Activated B cell treated with CpG ODN at 0.5 μM for 24 hours (primary cell): ENCODE data around the gene RBBP8. TPM values are rescaled to one million over a fixed set of nuclear protein-coding genes. Genes with fewer than 3 reads are reported as not detected.

ENCODE experiments used
- ATAC-seq: fragments of 200-7000 bp; cut with Tn5 transposase; one replicate; pipeline ENCODE4 v1.10.0; 2021; ENCODE audit warnings: low read depth, mild to moderate bottlenecking, moderate library complexity
- CTCF ChIA-PET: fragments of 350-600 bp; sonication (Branson Sonifier 250); formaldehyde crosslinking; loops from one replicate; lab custom pipeline; 2021; ENCODE audit warnings: antibody characterized with exemption; lab: Charles Lee
- POLR2A ChIA-PET: fragments of 350-600 bp; sonication (Branson Sonifier 250); formaldehyde crosslinking; loops from one replicate; lab custom pipeline; 2021; ENCODE audit warnings: antibody characterized with exemption; lab: Charles Lee
- DNase-seq: peaks from one replicate; pipeline ENCODE4 v3.0.0; 2022
- H3K27ac Mint-ChIP-seq: one replicate; pipeline ENCODE4 v1.8.0; 2020; ENCODE audit warnings: mixed read lengths
- H3K27me3 Mint-ChIP-seq: one replicate; pipeline ENCODE4 v1.8.0; 2021; ENCODE audit warnings: mixed read lengths
- H3K36me3 Mint-ChIP-seq: one replicate; pipeline ENCODE4 v1.8.0; 2021; ENCODE audit warnings: low read depth, mixed read lengths
- H3K4me1 Mint-ChIP-seq: one replicate; pipeline ENCODE4 v1.8.0; 2021; ENCODE audit warnings: mixed read lengths
- H3K4me3 Mint-ChIP-seq: one replicate; pipeline ENCODE4 v1.8.0; 2020; ENCODE audit warnings: mild to moderate bottlenecking, mixed read lengths
- H3K9me3 Mint-ChIP-seq: one replicate; pipeline ENCODE4 v1.8.0; 2020; ENCODE audit warnings: mixed read lengths
- intact Hi-C: fragments of 100-400 bp; cut with micrococcal nuclease; formaldehyde crosslinking; loops from one replicate; pipeline ENCODE4 v1.15.1; 2024
- total RNA-seq: library from RNA; stranded (reverse); gene quantifications from 2 replicates; pipeline ENCODE4 v1.2.3, GENCODE V29; 2022
- TF ChIP-seq, protein P1 (sequence below): fragments of 200-600 bp; IDR thresholded peaks from one replicate; pipeline ENCODE4 v1.8.0; 2022; ENCODE audit warnings: antibody characterized with exemption, mild to moderate bottlenecking

RBBP8 gene
- total RNA-seq, 1 donor from 2014 or later: 29.3 TPM

DNA sequence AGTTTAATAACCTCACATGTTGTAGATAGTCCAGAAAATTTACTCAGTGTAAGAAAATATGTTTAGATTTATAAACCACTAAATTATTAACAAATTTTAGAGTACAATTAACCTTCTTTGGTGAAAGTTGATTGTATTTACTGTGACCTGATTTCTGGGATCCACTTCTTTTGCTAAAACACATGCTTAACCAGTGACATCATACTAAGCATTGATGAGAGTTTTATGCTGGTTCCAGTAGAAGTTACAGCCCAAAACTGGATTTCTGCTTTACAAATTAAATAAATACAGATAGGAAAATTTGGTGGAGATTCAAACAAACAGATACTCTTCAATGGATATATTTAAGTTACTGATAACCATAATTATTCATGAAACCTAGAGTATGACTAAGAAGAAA is 40.9 kb downstream of the RBBP8 start:
- Mint-ChIP-seq H3K4me1 (peaks cover 22% of the 10 kb centered on the region), H3K27ac (no peak overlapping the region), H3K27me3 (no peaks in the 10 kb centered on the region), H3K36me3 (peaks cover 42% of the 10 kb centered on the region), H3K9me3 (no peaks in the 10 kb centered on the region), H3K4me3 (no peak overlapping the region)
- TF ChIP-seq, protein P1, sequence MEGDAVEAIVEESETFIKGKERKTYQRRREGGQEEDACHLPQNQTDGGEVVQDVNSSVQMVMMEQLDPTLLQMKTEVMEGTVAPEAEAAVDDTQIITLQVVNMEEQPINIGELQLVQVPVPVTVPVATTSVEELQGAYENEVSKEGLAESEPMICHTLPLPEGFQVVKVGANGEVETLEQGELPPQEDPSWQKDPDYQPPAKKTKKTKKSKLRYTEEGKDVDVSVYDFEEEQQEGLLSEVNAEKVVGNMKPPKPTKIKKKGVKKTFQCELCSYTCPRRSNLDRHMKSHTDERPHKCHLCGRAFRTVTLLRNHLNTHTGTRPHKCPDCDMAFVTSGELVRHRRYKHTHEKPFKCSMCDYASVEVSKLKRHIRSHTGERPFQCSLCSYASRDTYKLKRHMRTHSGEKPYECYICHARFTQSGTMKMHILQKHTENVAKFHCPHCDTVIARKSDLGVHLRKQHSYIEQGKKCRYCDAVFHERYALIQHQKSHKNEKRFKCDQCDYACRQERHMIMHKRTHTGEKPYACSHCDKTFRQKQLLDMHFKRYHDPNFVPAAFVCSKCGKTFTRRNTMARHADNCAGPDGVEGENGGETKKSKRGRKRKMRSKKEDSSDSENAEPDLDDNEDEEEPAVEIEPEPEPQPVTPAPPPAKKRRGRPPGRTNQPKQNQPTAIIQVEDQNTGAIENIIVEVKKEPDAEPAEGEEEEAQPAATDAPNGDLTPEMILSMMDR: no peak
- no peak for DNase-seq
- ChIA-PET CTCF (no interaction called here), POLR2A (no interaction called here)
- intact Hi-C loops: no loop called here
- ATAC-seq: no peak

- DNase-seq (no peak), ATAC-seq (no peak)
- intact Hi-C loops: loop anchor here (5.0 kb wide), 1 partner anchor 528 kb away; the partner anchor contains the start of gene RMC1
- Mint-ChIP-seq H3K4me3 (no peak overlapping the region), H3K4me1 (peaks cover 25% of the 10 kb centered on the region), H3K36me3 (peaks cover 35% of the 10 kb centered on the region), H3K27me3 (no peaks in the 10 kb centered on the region), H3K9me3 (no peaks in the 10 kb centered on the region), H3K27ac (no peak overlapping the region)
- ChIA-PET CTCF (no interaction called here), POLR2A (no interaction called here)
- TF ChIP-seq, protein P1: no peak
These were observed 41.6 kb downstream of the RBBP8 start for GRCh38 chr18:22974707-22975106.

- Mint-ChIP-seq H3K9me3 (no peaks in the 10 kb centered on the region), H3K4me1 (peaks cover 29% of the 10 kb centered on the region), H3K36me3 (peaks cover 31% of the 10 kb centered on the region), H3K27me3 (no peaks in the 10 kb centered on the region), H3K4me3 (no peak overlapping the region), H3K27ac (peak overlapping the region; percentile 38)
- CTCF ChIA-PET: no interaction called here
- POLR2A ChIA-PET: interaction anchor here (0.6 kb wide), 1 partner anchor 27 kb away, joined by 3 read pairs; no protein-coding TSS in a partner anchor
- ATAC-seq (no peak), DNase-seq (no peak)
- TF ChIP-seq, protein P1: no peak
- intact Hi-C loops: loop anchor here (5.0 kb wide), 1 partner anchor 527 kb away; the partner anchor contains the start of gene RMC1
These were observed 42.4 kb downstream of the RBBP8 start for GRCh38 chr18:22975508-22975907.

DNA sequence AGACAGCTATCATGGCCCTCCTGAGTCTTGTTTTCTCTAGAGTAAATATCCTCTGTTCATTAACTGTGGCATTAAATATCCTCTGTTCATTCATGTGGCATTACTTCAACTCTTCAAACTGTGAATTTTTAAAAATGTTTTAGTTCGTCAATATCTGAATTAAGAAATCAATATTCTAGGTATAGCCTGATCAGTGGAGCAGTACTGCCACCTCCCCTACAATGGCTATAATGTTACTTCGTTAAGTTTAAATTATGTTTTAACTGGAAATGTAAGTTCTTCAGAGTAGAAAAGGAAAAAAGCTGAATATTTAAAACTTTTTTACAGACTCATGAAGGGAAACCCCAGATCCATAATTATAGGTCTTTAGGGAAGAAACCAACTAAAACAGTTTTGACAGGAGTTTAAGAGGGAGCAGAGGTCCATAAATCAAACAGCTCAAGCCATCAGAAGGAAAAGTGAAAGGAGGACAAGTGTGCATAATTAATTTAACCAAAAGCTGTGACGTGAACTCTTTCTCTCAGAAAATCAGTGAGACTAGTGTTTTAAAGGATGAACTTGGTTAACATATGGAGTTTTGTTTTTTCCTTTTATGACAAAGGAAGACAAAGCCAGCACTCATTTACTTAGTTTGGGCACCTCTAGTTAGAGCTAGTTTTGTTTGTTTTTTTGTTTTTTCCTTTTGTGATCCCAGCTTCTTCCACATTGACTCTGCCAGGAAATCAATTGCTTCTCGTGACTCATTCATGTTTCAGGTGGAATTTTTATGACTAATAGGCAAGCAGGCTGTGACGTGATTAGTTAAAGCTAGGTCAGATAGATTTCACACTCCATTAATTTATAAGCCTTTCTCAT is 44.9 kb downstream of the RBBP8 start:
- CTCF ChIA-PET: interaction anchor here (1.1 to 3.4 kb wide), 6 partner anchors 15 to 179 kb away, joined by 3 to 14 read pairs (median 3); partner anchors contain the start of gene RBBP8
- POLR2A ChIA-PET: interaction anchor here (0.6 to 1.4 kb wide), 5 partner anchors 43 to 1341 kb away, joined by 3 to 6 read pairs (median 4); partner anchors contain the start of gene RBBP8

More for the DNA sequence above, 44.9 kb downstream of the RBBP8 start:
- Mint-ChIP-seq H3K9me3 (no peaks in the 10 kb centered on the region), H3K27ac (peak overlapping the region; percentile 79), H3K4me1 (peaks cover 47% of the 10 kb centered on the region), H3K27me3 (no peaks in the 10 kb centered on the region), H3K4me3 (peak overlapping the region; percentile 62), H3K36me3 (peaks cover 30% of the 10 kb centered on the region)
- ATAC-seq (peak; percentile 73), DNase-seq (no peak)
- intact Hi-C loops: loop anchor here (1.0 to 5.0 kb wide), 2 partner anchors 45 to 524 kb away; partner anchors contain the start of genes RBBP8 and RMC1
- TF ChIP-seq, protein P1: no peak
